GM12801 (cell line): ENCODE results near the gene RBFOX2.

Experiments
- TF ChIP-seq, protein P1 (sequence below): IDR thresholded peaks from one replicate; pipeline ENCODE4 v1.5.1; 2011; ENCODE audit warnings: control low read depth; ENCODE audit not compliant: insufficient read length; ENCODE audit errors: extremely low read depth

The RBFOX2 gene

DNA sequence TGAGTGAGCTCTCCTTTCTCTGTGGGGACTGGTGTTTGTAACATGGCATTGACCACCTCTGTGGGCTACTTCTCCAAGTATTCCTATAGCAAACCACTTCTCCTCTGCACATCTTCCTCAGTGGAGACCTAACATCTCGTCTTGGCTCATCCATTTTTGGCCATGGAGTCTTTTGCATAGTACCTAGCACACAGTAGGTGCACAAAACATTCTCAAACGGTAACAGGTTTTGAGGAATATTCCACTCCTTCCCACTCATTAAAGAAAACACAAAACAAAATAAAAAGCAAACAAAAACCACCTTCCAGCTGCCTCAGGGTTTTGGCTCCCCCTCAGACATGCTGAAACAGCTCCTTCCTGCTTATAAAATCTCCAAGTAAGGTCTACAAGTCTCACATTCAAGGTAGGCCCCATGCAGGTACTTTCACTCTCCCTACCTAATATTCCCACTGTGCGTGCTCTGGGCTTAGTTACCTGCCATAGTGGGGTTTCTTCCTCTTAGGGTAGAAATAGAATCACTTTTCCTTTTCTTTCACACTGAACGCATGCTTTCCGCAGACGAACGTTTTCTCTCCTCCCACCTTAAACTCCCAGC is 132.4 kb downstream of the RBFOX2 start:
- TF ChIP-seq, protein P1, sequence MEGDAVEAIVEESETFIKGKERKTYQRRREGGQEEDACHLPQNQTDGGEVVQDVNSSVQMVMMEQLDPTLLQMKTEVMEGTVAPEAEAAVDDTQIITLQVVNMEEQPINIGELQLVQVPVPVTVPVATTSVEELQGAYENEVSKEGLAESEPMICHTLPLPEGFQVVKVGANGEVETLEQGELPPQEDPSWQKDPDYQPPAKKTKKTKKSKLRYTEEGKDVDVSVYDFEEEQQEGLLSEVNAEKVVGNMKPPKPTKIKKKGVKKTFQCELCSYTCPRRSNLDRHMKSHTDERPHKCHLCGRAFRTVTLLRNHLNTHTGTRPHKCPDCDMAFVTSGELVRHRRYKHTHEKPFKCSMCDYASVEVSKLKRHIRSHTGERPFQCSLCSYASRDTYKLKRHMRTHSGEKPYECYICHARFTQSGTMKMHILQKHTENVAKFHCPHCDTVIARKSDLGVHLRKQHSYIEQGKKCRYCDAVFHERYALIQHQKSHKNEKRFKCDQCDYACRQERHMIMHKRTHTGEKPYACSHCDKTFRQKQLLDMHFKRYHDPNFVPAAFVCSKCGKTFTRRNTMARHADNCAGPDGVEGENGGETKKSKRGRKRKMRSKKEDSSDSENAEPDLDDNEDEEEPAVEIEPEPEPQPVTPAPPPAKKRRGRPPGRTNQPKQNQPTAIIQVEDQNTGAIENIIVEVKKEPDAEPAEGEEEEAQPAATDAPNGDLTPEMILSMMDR = no peak

DNA sequence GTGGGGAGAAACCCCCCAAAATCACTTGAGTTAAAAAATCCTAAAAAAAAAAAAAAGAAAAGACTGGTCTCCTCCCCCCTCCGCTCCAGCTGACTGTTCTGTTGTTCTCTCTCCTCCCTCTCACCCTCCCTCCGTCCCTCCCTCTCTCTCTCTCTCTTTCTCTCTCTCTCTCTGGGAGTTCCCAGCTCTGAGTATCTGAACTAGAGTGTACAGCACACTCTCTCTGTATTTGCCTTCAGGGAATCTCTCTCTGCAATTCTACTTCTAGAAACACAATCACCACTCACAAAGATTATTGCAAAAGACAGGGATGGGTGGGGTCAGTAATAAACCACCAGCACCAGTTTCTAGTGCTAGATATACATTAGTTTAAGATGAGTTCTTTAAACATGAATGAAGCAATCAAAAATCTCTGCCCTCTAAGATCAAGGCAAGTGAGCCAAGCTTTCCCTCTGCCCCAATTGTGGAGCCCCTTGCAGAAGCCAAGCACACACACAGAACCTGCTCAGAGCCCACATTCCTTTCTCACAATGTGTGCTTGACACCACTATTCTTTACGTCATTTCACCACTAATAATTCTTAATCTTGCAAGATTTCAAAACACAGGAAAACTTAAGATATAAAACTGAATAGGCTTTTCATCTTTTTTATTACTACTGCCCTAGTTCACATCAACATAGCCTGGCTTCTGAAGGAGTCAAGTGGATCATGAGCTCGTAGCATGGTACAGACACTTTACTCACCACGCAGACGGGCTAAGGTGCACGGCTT is 133.5 kb downstream of the RBFOX2 start:
- TF ChIP-seq, protein P1 = no peak

DNA sequence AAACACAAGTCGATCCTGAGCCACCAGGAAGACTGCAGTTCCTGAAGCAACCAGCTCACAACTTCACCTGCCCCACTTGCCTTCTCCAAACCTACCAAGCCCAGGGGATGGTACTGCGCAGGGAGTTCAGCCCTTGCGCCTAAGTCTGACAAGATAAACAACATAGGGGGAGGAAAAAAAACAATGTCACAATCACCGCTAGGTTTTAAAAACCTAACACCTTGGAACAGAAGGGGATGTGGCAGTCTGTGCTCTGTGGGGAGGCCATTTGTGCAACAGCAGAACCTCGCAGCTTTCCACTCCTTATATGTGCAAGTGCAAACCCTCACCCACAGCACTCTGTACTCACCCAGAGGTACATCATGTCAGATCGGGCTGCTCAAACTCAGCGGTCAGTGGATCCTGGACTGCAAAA is 134.2 kb downstream of the RBFOX2 start:
- TF ChIP-seq, protein P1 = no peak

DNA sequence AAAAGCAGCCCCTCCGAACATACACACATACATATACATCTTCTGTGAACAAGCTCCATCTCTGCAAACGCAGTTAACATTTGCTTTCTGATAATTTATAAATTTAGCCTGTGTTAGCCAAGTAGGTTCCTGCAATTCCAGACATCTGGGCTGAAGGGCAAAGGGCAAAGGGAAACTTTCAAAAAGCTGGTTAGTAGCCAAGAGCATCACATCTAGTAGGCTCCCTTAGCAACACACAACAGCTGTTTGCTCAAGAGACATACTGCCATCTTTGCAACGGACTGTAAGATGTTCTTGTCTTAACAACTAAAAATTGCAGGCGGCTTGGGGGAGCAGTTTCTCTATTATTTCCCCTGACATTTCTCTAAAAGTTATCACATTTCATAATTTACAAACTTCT is 134.9 kb downstream of the RBFOX2 start:
- TF ChIP-seq, protein P1 = no peak

DNA sequence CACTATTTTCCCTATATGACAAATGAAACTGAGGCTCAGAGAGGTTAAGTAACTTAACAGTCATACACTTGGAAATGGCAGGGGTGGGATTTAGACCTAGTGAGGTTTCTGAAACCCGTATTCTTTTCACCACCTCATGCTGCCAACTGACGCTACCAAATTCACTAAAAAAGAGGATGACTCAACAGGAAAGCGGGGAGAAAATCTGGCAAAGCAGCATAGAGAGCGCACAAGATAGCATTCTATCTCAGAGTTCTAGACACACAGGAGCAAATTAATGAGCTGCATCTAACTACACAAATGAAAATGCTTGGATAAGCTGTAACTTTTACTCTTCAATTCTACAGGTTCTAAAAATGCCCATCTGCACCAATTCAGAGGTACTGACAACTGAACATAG is 136.4 kb downstream of the RBFOX2 start:
- TF ChIP-seq, protein P1 = no peak

DNA sequence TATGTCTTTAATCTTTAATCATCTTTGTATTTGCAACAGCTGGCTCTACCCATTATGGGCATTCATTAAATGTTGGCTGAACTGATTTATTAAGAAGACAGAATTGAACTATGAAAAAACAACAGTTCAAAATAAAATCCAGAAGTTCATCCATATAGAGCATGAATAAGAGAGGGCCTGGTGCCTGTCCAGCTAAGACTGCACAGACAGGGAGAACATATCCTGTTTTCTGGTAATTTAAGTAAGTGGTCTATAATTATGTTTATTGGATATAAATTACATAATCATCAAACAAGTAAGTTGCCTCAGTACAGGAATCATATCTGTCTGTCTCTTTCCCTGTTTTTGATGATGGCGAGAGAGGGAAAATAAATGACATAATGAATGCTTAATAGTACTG is 137.2 kb downstream of the RBFOX2 start:
- TF ChIP-seq, protein P1 = no peak

DNA sequence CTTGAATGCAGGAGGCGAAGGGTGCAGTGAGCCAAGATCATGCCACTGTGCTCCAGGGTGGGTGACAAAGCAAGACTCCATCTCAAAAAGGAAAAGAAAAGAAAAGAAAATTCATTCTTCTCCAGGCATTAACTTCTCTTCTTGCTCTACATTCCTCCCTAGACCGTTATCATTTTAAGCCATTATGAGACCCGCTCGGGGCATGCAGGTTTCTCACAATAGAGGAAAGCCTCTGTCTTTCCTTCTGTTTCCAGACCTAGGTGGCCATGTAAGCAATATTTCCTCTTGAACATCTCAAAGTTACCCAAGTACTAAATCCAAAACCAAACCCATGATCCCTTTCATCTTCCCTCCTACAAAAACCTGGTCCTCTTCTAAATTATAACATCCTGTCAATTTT is 139.6 kb downstream of the RBFOX2 start:
- TF ChIP-seq, protein P1 = no peak
